Transverse colon (tissue), 4 donors: Measurements from ENCODE around the gene HLA-B. TPM values are rescaled to one million over a fixed set of nuclear protein-coding genes. Genes with fewer than 3 reads are reported as not detected.

Source experiments
- DNase-seq: peaks from one replicate; pipeline ENCODE4 v3.0.0-alpha.2; 2019
- H3K27ac ChIP-seq, 4 donors: fragments of 200-600 bp; sonication (generic); 2 replicates each; pipeline ENCODE4 v1.5.1; 2016 to 2018; ENCODE audit warnings: inconsistent platforms in 4 of 4
- H3K27me3 ChIP-seq: fragments of 200-600 bp; sonication (generic); 2 replicates; pipeline ENCODE4 v1.5.1; 2017; ENCODE audit warnings: inconsistent platforms
- H3K36me3 ChIP-seq, 4 donors: fragments of 200-600 bp; sonication (generic); 2 replicates each; pipeline ENCODE4 v1.5.1; 2017 to 2019; ENCODE audit warnings: inconsistent platforms in 4 of 4
- H3K4me1 ChIP-seq, 4 donors: fragments of 200-600 bp; sonication (generic); 2 replicates each; pipeline ENCODE4 v1.5.1; 2017 to 2020; ENCODE audit warnings: inconsistent platforms in 4 of 4
- H3K4me3 ChIP-seq, 4 donors: fragments of 200-600 bp; sonication (generic); 1 replicate in 1 of 4; 2 replicates in 3 of 4; pipeline versions ENCODE4 v1.5.1 to v1.6.1; 2017 to 2019; ENCODE audit warnings: inconsistent platforms in 4 of 4
- H3K9me3 ChIP-seq, 2 donors: fragments of 200-600 bp; sonication (generic); 2 replicates each; pipeline ENCODE4 v1.5.1; 2017 to 2019; ENCODE audit warnings: inconsistent platforms in 2 of 2
- CTCF ChIP-seq, 5 experiments: fragments of 200-600 bp in 3 of 5; fragments of 450-650 bp in 2 of 5; sonication (generic) in 3 of 5; IDR thresholded peaks; 1 replicate in 2 of 5; 2 replicates in 3 of 5; pipeline ENCODE4 v1.5.1; 2016 to 2017; ENCODE audit warnings: antibody characterized with exemption in 5 of 5, inconsistent platforms in 3 of 5, mild to moderate bottlenecking in 2 of 5, moderate library complexity in 1 of 5
- EP300 ChIP-seq: sonication (generic); formaldehyde crosslinking; IDR thresholded peaks from one replicate; pipeline ENCODE4 v1.6.1; 2017; ENCODE audit warnings: antibody characterized with exemption, low read depth
- POLR2A ChIP-seq: fragments of 450-650 bp; IDR thresholded peaks from one replicate; pipeline ENCODE4 v1.6.1; 2016; ENCODE audit warnings: antibody characterized with exemption, mild to moderate bottlenecking, moderate library complexity
- POLR2AphosphoS5 ChIP-seq, 3 donors: sonication (generic); formaldehyde crosslinking; IDR thresholded peaks; one replicate each; pipeline ENCODE4 v1.6.1; 2016; ENCODE audit warnings: antibody characterized with exemption in 3 of 3
- WGBS, 2 donors: methylation state at CpG; one replicate each; pipeline ENCODE4 v1.1.5; 2018; ENCODE audit warnings: low coverage in 1 of 2; 5-methylcytosine and 5-hydroxymethylcytosine counted together
- in situ Hi-C, 4 donors: fragments of 200-750 bp; cut with MboI; loops; one replicate each; pipeline versions ENCODE4 v1.15.0 to v1.15.1; 2017; ENCODE audit warnings: low sequenced_read_pairs in 3 of 4, low pct_ligation_motif_present in 1 of 4, low pct_unique_long_range_greater_than_20kb in 1 of 4
- intact Hi-C: fragments of 100-400 bp; cut with DNase I; formaldehyde crosslinking; loops from one replicate; pipeline ENCODE4 v1.15.1; 2023; ENCODE audit warnings: low total_unique reads
- total RNA-seq, 4 donors: library from RNA; depleted of rRNA; stranded (reverse); fragments of >200 nt; gene quantifications; one replicate each; pipeline ENCODE4 v1.1.0, GENCODE V29; 2016

The HLA-B gene
- total RNA-seq, 4 donors from 2014 or later, result 915 to 3,432 (median 2,814) TPM

GRCh38 chr6:31317036-31317435, 39.9 kb downstream of the HLA-B start:
- H3K4me3 ChIP-seq, result no peak overlapping the region
- H3K27ac ChIP-seq, result no peak overlapping the region
- no peaks in the 10 kb centered on the region for H3K27me3 ChIP-seq
- TF ChIP-seq EP300 (no peak), POLR2AphosphoS5 (IDR thresholded peaks at IDR 0.05) (no peak), POLR2A (no peak), CTCF (IDR thresholded peaks at IDR 0.05) (no peak)
- no peaks in the 10 kb centered on the region for H3K4me1 ChIP-seq
- no peak for DNase-seq
- no peaks in the 10 kb centered on the region for H3K36me3 ChIP-seq
- WGBS, 2 donors, result 37 to 100% methylated on average over 1 to 2 of the region's 2 CpGs
- intact Hi-C loops (no loop called here), in situ Hi-C loops (no loop called here)
- no peaks in the 10 kb centered on the region for H3K9me3 ChIP-seq

DNA sequence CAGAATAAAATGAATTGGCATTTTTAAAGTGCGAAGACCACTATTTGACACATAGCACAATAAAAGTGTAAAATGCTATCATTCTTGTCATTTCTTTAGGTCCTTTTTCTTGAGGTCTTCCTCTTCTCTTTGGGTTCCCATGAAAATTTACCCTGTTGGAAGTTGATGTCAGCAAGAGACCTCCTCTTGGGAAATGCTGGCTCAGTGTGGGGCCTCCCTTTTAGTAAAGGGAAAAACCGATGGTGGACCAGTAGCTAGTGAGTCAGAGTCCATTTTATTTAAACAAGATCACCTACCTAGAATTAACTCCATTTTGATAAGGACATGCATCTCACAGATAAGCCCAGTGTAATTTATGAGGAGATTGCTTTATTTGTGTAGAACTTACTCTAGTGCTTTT, 47.3 kb downstream of the HLA-B start:
- intact Hi-C loops, result no loop called here

GRCh38 chr6:31308845-31309175, 48.2 kb downstream of the HLA-B start:
- 34% methylated on average over 11 of the region's 11 CpGs; no CpG with 5 or more reads in 1 of the 2 donors for WGBS, 2 donors
- DNase-seq, result no peak
- H3K27ac ChIP-seq, result no peak overlapping the region
- intact Hi-C loops, result no loop called here
- H3K9me3 ChIP-seq, result no peaks in the 10 kb centered on the region
- H3K4me3 ChIP-seq, result peak overlapping the region in 3 of 4 donors; percentile 29 to 51 (median 33)
- TF ChIP-seq POLR2AphosphoS5 (IDR thresholded peaks at IDR 0.05), result no peak
- in situ Hi-C loops, result no loop called here
- H3K4me1 ChIP-seq, result peaks cover 0 to 15% (median 10%) of the 10 kb centered on the region in 4 donors
- peaks cover 38% of the 10 kb centered on the region for H3K27me3 ChIP-seq
- H3K36me3 ChIP-seq, result no peaks in the 10 kb centered on the region

More for the DNA sequence above, 47.3 kb downstream of the HLA-B start:
- Histone ChIP-seq H3K4me3 (no peak overlapping the region), H3K4me1 (peaks cover 0 to 15% (median 10%) of the 10 kb centered on the region in 4 donors), H3K27me3 (peaks cover 36% of the 10 kb centered on the region), H3K9me3 (no peaks in the 10 kb centered on the region), H3K36me3 (no peaks in the 10 kb centered on the region), H3K27ac (no peak overlapping the region)
- WGBS, 2 donors, result 69 to 78% methylated on average over 2 of the region's 2 CpGs
- in situ Hi-C loops, result no loop called here
- no peak for DNase-seq
- TF ChIP-seq POLR2A (no peak), CTCF (IDR thresholded peaks at IDR 0.05) (no peak), POLR2AphosphoS5 (IDR thresholded peaks at IDR 0.05) (no peak), EP300 (no peak)

- Histone ChIP-seq H3K4me3 (peak overlapping the region; percentile 14 to 51 (median 31)), H3K4me1 (peaks cover 0 to 15% (median 10%) of the 10 kb centered on the region in 4 donors), H3K9me3 (no peaks in the 10 kb centered on the region), H3K27me3 (peaks cover 39% of the 10 kb centered on the region), H3K36me3 (no peaks in the 10 kb centered on the region), H3K27ac (peak overlapping the region in 1 of 4 donors; percentile 26)
- DNase-seq, result peak; percentile 73
- in situ Hi-C loops (no loop called here), intact Hi-C loops (no loop called here)
- WGBS, 2 donors, result 0 to 8% methylated on average over 2 to 34 of the region's 57 CpGs
- no peak for TF ChIP-seq EP300
- no peak for TF ChIP-seq CTCF (IDR thresholded peaks at IDR 0.05)
- no peak for TF ChIP-seq POLR2A
- no peak for TF ChIP-seq POLR2AphosphoS5 (IDR thresholded peaks at IDR 0.05)
Observed at GRCh38 chr6:31308050-31308844, 48.7 kb downstream of the HLA-B start.
